IMR-90 (cell line): ENCODE data around the gene RASD2. TPM values are rescaled to one million over a fixed set of nuclear protein-coding genes. Genes with fewer than 3 reads are reported as not detected.

Source experiments
- ATAC-seq: fragments of 200-7000 bp; cut with Tn5 transposase; 2 replicates; pipeline ENCODE4 v1.9.1; 2020; ENCODE audit warnings: low read depth, mild to moderate bottlenecking, moderate library complexity
- BruUV-seq: library from RNA; stranded (reverse); fragments of 400-500 nt; replicated peaks from 2 replicates; lab custom pipeline; 2021; lab: Mats Ljungman, UMichigan
- CTCF ChIA-PET: fragments of 300-600 bp; formaldehyde crosslinking; extraction: SDS; loops from one replicate; lab custom pipeline; 2021; ENCODE audit warnings: antibody characterized with exemption; lab: Yijun Ruan, JAX
- POLR2A ChIA-PET: fragments of 300-600 bp; sonication (Branson Sonifier 250); formaldehyde crosslinking; loops from one replicate; lab custom pipeline; 2022; ENCODE audit warnings: antibody characterized with exemption; ENCODE audit not compliant: unreplicated experiment; lab: Charles Lee
- DNase-seq: peaks from one replicate; pipeline ENCODE4 v3.0.0; 2013
- H2AFZ ChIP-seq: replicated peaks from 2 replicates; pipeline ENCODE3; 2013; ENCODE audit warnings: low read length, mild to moderate bottlenecking; ENCODE audit not compliant: poor library complexity
- H2AK5ac ChIP-seq: 2 replicates; pipeline ENCODE4 v1.6.1; 2013; ENCODE audit warnings: low read depth, low read length, inconsistent platforms
- H2AK9ac ChIP-seq: replicated peaks from 2 replicates; pipeline ENCODE3; 2013; ENCODE audit warnings: mild to moderate bottlenecking, low read depth, low read length, moderate library complexity; ENCODE audit not compliant: poor library complexity
- H2BK120ac ChIP-seq: 2 replicates; pipeline ENCODE4 v1.6.1; 2013; ENCODE audit warnings: low read depth, low read length, inconsistent platforms
- H2BK15ac ChIP-seq: 3 replicates; pipeline ENCODE4 v1.6.1; 2013; ENCODE audit warnings: low read depth, low read length, inconsistent platforms
- H2BK20ac ChIP-seq: 2 replicates; pipeline ENCODE4 v1.6.1; 2013; ENCODE audit warnings: low read depth, mild to moderate bottlenecking, inconsistent platforms, low read length, moderate library complexity
- H2BK5ac ChIP-seq: 2 replicates; pipeline ENCODE4 v1.6.1; 2013; ENCODE audit warnings: mild to moderate bottlenecking, low read depth, low read length, inconsistent platforms; ENCODE audit not compliant: poor library complexity, severe bottlenecking
- H3K14ac ChIP-seq: replicated peaks from 2 replicates; pipeline ENCODE4 v1.6.1; 2013; ENCODE audit warnings: low read depth, low read length, inconsistent platforms
- H3K18ac ChIP-seq: 2 replicates; pipeline ENCODE4 v1.6.1; 2013; ENCODE audit warnings: low read depth, low read length, control low read depth
- H3K23ac ChIP-seq: 2 replicates; pipeline ENCODE4 v1.6.1; 2013; ENCODE audit warnings: low read depth, low read length, inconsistent platforms
- H3K27ac ChIP-seq: 2 replicates; pipeline ENCODE4 v1.5.1; 2013; ENCODE audit warnings: mild to moderate bottlenecking, control low read depth, low read length; ENCODE audit not compliant: insufficient read depth
- H3K27me3 ChIP-seq: 2 replicates; pipeline ENCODE4 v1.6.1; 2013; ENCODE audit warnings: low read length; ENCODE audit not compliant: control insufficient read depth, insufficient read depth
- H3K36me3 ChIP-seq: 2 replicates; pipeline ENCODE4 v1.6.1; 2013; ENCODE audit warnings: low read length, mixed read lengths; ENCODE audit not compliant: control insufficient read depth, insufficient read depth
- H3K4ac ChIP-seq: 2 replicates; pipeline ENCODE4 v1.6.1; 2013; ENCODE audit warnings: low read depth, low read length, inconsistent platforms
- H3K4me1 ChIP-seq: 2 replicates; pipeline ENCODE4 v1.6.1; 2013; ENCODE audit warnings: low read length, mixed read lengths; ENCODE audit not compliant: control insufficient read depth, insufficient read depth
- H3K4me2 ChIP-seq: 2 replicates; pipeline ENCODE4 v1.6.1; 2013; ENCODE audit warnings: low read depth, mild to moderate bottlenecking, control low read depth, low read length, moderate library complexity
- H3K4me3 ChIP-seq: 2 replicates; pipeline ENCODE4 v1.5.1; 2013; ENCODE audit warnings: low read depth, mild to moderate bottlenecking, control low read depth, low read length, moderate library complexity; ENCODE audit not compliant: insufficient read depth
- H3K56ac ChIP-seq: 2 replicates; pipeline ENCODE4 v1.6.1; 2013; ENCODE audit warnings: low read length, inconsistent platforms; ENCODE audit not compliant: insufficient read depth; ENCODE audit errors: extremely low read depth
- H3K79me1 ChIP-seq, 2 experiments: 2 replicates each; pipeline ENCODE4 v1.6.1; 2013; ENCODE audit warnings: low read length in 2 of 2, inconsistent platforms in 1 of 2, low read depth in 1 of 2
- H3K9ac ChIP-seq: 2 replicates; pipeline ENCODE4 v1.6.1; 2013; ENCODE audit warnings: low read depth, low read length, control low read depth
- H3K9me1 ChIP-seq: 2 replicates; pipeline ENCODE4 v1.6.1; 2013; ENCODE audit warnings: low read length, inconsistent platforms; ENCODE audit not compliant: insufficient read depth
- H3K9me3 ChIP-seq: 2 replicates; pipeline ENCODE4 v1.6.1; 2013; ENCODE audit warnings: low read length; ENCODE audit not compliant: control insufficient read depth, insufficient read depth
- H4K20me1 ChIP-seq: 2 replicates; pipeline ENCODE4 v1.6.1; 2013; ENCODE audit warnings: low read length, inconsistent platforms; ENCODE audit not compliant: insufficient read depth
- H4K5ac ChIP-seq: 2 replicates; pipeline ENCODE4 v1.6.1; 2013; ENCODE audit warnings: mild to moderate bottlenecking, low read depth, low read length, control low read depth
- H4K8ac ChIP-seq, 2 experiments: 2 replicates each; pipeline ENCODE4 v1.6.1; 2013; ENCODE audit warnings: low read depth in 2 of 2, low read length in 2 of 2, control low read depth in 1 of 2, inconsistent platforms in 1 of 2
- H4K91ac ChIP-seq: 2 replicates; pipeline ENCODE4 v1.6.1; 2013; ENCODE audit warnings: low read depth, low read length, inconsistent platforms; ENCODE audit not compliant: insufficient read depth
- BHLHE40 ChIP-seq: fragments of 150-350 bp; IDR thresholded peaks from 2 replicates; pipeline ENCODE4 v1.6.1; 2016; ENCODE audit warnings: mild to moderate bottlenecking, low read depth, low read length
- CEBPB ChIP-seq: IDR thresholded peaks from 2 replicates; pipeline ENCODE4 v1.6.1; 2012; ENCODE audit warnings: low read depth, low read length, improper control_type of control experiment
- CHD1 ChIP-seq: IDR thresholded peaks from 2 replicates; pipeline ENCODE4 v1.6.1; 2012; ENCODE audit warnings: low read depth, low read length, improper control_type of control experiment
- FOS ChIP-seq: fragments of 150-350 bp; IDR thresholded peaks from 2 replicates; pipeline ENCODE4 v1.6.1; 2016; ENCODE audit warnings: low read depth, low read length
- MAFK ChIP-seq: IDR thresholded peaks from 2 replicates; pipeline ENCODE4 v1.6.1; 2012; ENCODE audit warnings: low read depth, low read length, improper control_type of control experiment
- MAZ ChIP-seq: IDR thresholded peaks from 2 replicates; pipeline ENCODE4 v1.6.1; 2012; ENCODE audit warnings: low read depth, mild to moderate bottlenecking, low read length, improper control_type of control experiment, moderate library complexity, borderline replicate concordance
- MXI1 ChIP-seq: IDR thresholded peaks from 2 replicates; pipeline ENCODE4 v1.6.1; 2012; ENCODE audit warnings: low read depth, mild to moderate bottlenecking, low read length, moderate library complexity, borderline replicate concordance
- NFE2L2 ChIP-seq: fragments of 150-350 bp; IDR thresholded peaks from 2 replicates; pipeline ENCODE4 v1.6.1; 2016; ENCODE audit warnings: low read depth, mild to moderate bottlenecking, low read length
- POLR2A ChIP-seq: IDR thresholded peaks from 2 replicates; pipeline ENCODE4 v1.6.1; 2012; ENCODE audit warnings: mild to moderate bottlenecking, low read depth, low read length
- RAD21 ChIP-seq: IDR thresholded peaks from 2 replicates; pipeline ENCODE4 v1.6.1; 2012; ENCODE audit warnings: low read length, improper control_type of control experiment
- RCOR1 ChIP-seq: IDR thresholded peaks from 2 replicates; pipeline ENCODE4 v1.6.1; 2012; ENCODE audit warnings: mild to moderate bottlenecking, low read length, improper control_type of control experiment; ENCODE audit not compliant: insufficient replicate concordance
- RFX5 ChIP-seq: IDR thresholded peaks from 2 replicates; pipeline ENCODE4 v1.8.0; 2012; ENCODE audit warnings: low read depth, mild to moderate bottlenecking, low read length, moderate library complexity
- SMC3 ChIP-seq: fragments of 150-350 bp; IDR thresholded peaks from 2 replicates; pipeline ENCODE4 v1.6.1; 2016; ENCODE audit warnings: low read depth, mild to moderate bottlenecking, antibody characterized with exemption, low read length, moderate library complexity
- WGBS, 2 experiments: methylation state at CpG; one replicate each; pipeline versions ENCODE4 v1.1.5 to v1.1.7; 2013; ENCODE audit warnings: missing lambda C conversion rate in 2 of 2; ENCODE audit not compliant: insufficient read length in 1 of 2; ENCODE audit errors: extremely low coverage in 2 of 2; 5-methylcytosine and 5-hydroxymethylcytosine counted together
- dilution Hi-C: fragments of 300-500 bp; cut with HindIII; formaldehyde crosslinking; loops from one replicate; pipeline ENCODE4 v1.14.3; 2018; ENCODE audit warnings: low sequenced_read_pairs; ENCODE audit not compliant: unreplicated experiment
- in situ Hi-C: fragments of 300-500 bp; cut with MboI; formaldehyde crosslinking; loops from 3 replicates; pipeline ENCODE4 v1.14.3; 2019; ENCODE audit warnings: low sequenced_read_pairs, inconsistent platforms, mixed read lengths
- intact Hi-C: fragments of 100-400 bp; cut with micrococcal nuclease; formaldehyde crosslinking; loops from 2 replicates; pipeline ENCODE4 v1.10.0; 2022
- polyA plus RNA-seq, 3 experiments: library from polyadenylated mRNA; depleted of rRNA; stranded (reverse); fragments of >200 nt; gene quantifications; 2 replicates each; pipeline ENCODE4 v1.2.3, GENCODE V29; 2012; ENCODE audit warnings: low replicate concordance in 1 of 3
- total RNA-seq: library from RNA; depleted of rRNA; stranded (reverse); fragments of >200 nt; gene quantifications from 2 replicates; pipeline ENCODE4 v1.2.3, GENCODE V29; 2012
- TF ChIP-seq, protein P1 (sequence below): conservative IDR thresholded peaks from 2 replicates; pipeline ENCODE4 v1.5.1; 2012; ENCODE audit warnings: mild to moderate bottlenecking, low read depth, low read length, improper control_type of control experiment
- TF ChIP-seq, protein P2 (sequence below): fragments of 150-350 bp; IDR thresholded peaks from 2 replicates; pipeline ENCODE4 v1.6.1; 2017; ENCODE audit warnings: mild to moderate bottlenecking, antibody characterized with exemption, low read length, low read depth
- TF ChIP-seq, protein P3 (sequence below): fragments of 150-350 bp; IDR thresholded peaks from 2 replicates; pipeline ENCODE4 v1.6.1; 2016; ENCODE audit warnings: low read depth, mild to moderate bottlenecking, low read length, moderate library complexity, borderline replicate concordance

Gene RASD2
- total and polyA plus RNA-seq, 2 of the 4 experiments (the other 2 are of a cell fraction) = under 0.01 to 0.32 TPM

DNA sequence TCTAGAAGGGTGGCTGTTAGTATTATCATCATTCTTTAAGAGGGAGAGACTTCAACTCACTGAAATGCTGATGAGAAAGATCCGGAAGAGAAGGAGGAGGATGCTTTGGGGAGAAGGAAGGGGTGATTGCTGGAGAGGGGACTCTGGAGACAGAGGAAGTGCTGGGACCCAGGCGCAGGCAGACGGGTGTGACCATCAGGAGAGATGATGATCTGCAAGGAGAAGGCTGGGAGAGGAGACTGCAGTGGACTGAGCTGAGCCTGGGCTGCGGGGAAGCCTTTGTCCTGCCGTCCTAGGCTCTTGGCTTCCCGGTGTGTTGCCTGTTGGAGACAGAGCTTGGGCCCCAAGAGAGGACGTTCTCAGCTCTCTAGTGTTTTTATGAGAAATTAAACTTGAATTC lies 22.6 kb downstream of the RASD2 start:
- no peak overlapping the region for H3K56ac ChIP-seq
- 0 out of 4 replicates have a peak overlapping the region, but pooled peaks of 1 of the 2 experiments have one; percentile 5 for H4K8ac ChIP-seq
- TF ChIP-seq CHD1 (no peak), MAZ (no peak), NFE2L2 (no peak), MAFK (no peak), BHLHE40 (no peak), CEBPB (no peak), RCOR1 (no peak), SMC3 (no peak), RAD21 (no peak), RFX5 (no peak), POLR2A (no peak), MXI1 (no peak), FOS (no peak)
- TF ChIP-seq, protein P1, sequence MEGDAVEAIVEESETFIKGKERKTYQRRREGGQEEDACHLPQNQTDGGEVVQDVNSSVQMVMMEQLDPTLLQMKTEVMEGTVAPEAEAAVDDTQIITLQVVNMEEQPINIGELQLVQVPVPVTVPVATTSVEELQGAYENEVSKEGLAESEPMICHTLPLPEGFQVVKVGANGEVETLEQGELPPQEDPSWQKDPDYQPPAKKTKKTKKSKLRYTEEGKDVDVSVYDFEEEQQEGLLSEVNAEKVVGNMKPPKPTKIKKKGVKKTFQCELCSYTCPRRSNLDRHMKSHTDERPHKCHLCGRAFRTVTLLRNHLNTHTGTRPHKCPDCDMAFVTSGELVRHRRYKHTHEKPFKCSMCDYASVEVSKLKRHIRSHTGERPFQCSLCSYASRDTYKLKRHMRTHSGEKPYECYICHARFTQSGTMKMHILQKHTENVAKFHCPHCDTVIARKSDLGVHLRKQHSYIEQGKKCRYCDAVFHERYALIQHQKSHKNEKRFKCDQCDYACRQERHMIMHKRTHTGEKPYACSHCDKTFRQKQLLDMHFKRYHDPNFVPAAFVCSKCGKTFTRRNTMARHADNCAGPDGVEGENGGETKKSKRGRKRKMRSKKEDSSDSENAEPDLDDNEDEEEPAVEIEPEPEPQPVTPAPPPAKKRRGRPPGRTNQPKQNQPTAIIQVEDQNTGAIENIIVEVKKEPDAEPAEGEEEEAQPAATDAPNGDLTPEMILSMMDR = no peak
- TF ChIP-seq, protein P2, sequence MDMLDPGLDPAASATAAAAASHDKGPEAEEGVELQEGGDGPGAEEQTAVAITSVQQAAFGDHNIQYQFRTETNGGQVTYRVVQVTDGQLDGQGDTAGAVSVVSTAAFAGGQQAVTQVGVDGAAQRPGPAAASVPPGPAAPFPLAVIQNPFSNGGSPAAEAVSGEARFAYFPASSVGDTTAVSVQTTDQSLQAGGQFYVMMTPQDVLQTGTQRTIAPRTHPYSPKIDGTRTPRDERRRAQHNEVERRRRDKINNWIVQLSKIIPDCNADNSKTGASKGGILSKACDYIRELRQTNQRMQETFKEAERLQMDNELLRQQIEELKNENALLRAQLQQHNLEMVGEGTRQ = no peak
- TF ChIP-seq, protein P3, sequence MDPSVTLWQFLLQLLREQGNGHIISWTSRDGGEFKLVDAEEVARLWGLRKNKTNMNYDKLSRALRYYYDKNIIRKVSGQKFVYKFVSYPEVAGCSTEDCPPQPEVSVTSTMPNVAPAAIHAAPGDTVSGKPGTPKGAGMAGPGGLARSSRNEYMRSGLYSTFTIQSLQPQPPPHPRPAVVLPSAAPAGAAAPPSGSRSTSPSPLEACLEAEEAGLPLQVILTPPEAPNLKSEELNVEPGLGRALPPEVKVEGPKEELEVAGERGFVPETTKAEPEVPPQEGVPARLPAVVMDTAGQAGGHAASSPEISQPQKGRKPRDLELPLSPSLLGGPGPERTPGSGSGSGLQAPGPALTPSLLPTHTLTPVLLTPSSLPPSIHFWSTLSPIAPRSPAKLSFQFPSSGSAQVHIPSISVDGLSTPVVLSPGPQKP = no peak
- peak overlapping the region; percentile 71; the same call in 1 of the 2 replicates for H3K23ac ChIP-seq
- no peaks in the 10 kb centered on the region for H3K79me1 ChIP-seq
- H2BK5ac ChIP-seq = no peak overlapping the region
- H2BK15ac ChIP-seq = peak overlapping the region; percentile 65; the same call in 1 of the 3 replicates
- H2AFZ ChIP-seq = peak overlapping the region; percentile 66
- ChIA-PET POLR2A (no interaction called here), CTCF (interaction anchor here (0.9 kb wide), 1 partner anchor 23 kb away, joined by 3 read pairs; the partner anchor contains the start of gene RASD2)
- H3K27me3 ChIP-seq = no peaks in the 10 kb centered on the region
- peak overlapping the region; percentile 13 for H2AK9ac ChIP-seq
- H3K18ac ChIP-seq = peak overlapping the region; percentile 30; the same call in 1 of the 2 replicates
- H2AK5ac ChIP-seq = peak overlapping the region; percentile 85
- intact Hi-C loops = no loop called here
- H3K9ac ChIP-seq = no peak overlapping the region
- no TSS peak for BruUV-seq
- peak overlapping the region; percentile 68 for H3K4ac ChIP-seq
- peak overlapping the region; percentile 69 for H2BK120ac ChIP-seq
- 83% methylated on average over 3 of the region's 7 CpGs; no CpG with 5 or more reads in 1 of the 2 experiments for WGBS, 2 experiments
- no peak overlapping the region for H3K4me2 ChIP-seq
- H3K9me3 ChIP-seq = peaks cover 6% of the 10 kb centered on the region
- H3K36me3 ChIP-seq = no peaks in the 10 kb centered on the region
- 0 out of 2 replicates have a peak overlapping the region, but pooled peaks have one; percentile 22 for H4K5ac ChIP-seq
- in situ Hi-C loops = no loop called here
- peak overlapping the region; percentile 58 for H3K14ac ChIP-seq
- peak overlapping the region; percentile 79 for H2BK20ac ChIP-seq
- no peak overlapping the region for H3K27ac ChIP-seq
- H4K20me1 ChIP-seq = no peaks in the 10 kb centered on the region
- H3K9me1 ChIP-seq = peaks cover 19% of the 10 kb centered on the region
- peak overlapping the region; percentile 67 for H4K91ac ChIP-seq
- dilution Hi-C loops = no loop called here
- ATAC-seq = no peak
- H3K4me1 ChIP-seq = peaks cover 23% of the 10 kb centered on the region
- H3K4me3 ChIP-seq = no peak overlapping the region
- no peak for DNase-seq
